GM18526 (cell line): ENCODE results near the gene BTBD10.

ENCODE experiments used
- POLR2A ChIP-seq: IDR thresholded peaks from 3 replicates; pipeline ENCODE4 v1.6.1; 2011; ENCODE audit not compliant: insufficient read length; ENCODE audit errors: extremely low read depth

Gene BTBD10

DNA sequence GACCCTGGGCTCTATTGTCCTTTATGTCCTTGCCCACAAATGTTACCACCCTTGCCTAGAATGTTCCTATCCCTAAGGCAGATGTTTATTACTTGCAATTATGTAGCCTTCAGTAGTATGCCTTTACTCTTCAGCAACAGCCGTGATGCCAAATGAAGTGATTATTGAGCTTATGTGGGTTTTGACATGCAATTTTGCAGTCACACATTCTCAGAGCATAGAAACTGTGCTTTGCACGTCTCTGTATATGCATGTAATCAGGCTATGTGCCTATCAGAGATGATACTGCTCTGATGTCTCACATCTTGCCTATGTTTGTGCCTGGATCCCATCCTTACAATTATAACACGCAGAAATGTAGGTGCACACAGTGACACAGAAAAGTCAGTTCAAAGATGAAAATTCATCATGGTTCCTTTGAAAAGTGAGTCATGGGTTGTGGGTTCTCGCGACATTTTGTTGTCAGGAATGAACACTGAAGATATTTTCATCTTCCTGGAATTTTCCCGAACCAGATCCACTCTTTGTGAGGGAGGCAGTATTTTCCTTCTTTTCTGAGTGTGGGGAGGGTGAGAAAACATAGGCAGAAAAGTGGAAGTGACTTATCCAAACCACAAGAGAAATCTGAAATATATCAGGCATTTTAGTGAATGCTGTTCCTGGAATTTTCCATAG, 104.3 kb downstream of the BTBD10 start:
- no peak for TF ChIP-seq POLR2A

DNA sequence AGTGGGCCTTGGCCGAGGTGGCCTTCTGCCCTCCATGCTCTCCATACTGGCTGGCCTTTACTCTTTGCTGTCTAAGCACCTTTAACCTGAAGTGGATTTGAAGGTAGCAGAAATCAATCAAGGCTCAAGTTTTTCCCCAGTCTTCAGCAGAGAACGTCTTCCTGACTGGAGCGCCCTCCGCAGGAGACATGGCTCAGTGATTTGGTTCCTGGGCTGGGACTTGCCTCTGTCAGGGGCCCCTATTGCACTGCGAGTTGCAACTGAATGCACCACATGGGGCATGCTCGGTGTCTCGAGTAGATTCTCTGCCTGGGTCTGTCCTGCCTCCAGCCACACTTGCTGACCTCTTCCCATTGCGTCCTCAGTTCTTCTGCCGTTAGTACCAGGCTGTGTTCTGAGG, 105.8 kb downstream of the BTBD10 start:
- TF ChIP-seq POLR2A: no peak

DNA sequence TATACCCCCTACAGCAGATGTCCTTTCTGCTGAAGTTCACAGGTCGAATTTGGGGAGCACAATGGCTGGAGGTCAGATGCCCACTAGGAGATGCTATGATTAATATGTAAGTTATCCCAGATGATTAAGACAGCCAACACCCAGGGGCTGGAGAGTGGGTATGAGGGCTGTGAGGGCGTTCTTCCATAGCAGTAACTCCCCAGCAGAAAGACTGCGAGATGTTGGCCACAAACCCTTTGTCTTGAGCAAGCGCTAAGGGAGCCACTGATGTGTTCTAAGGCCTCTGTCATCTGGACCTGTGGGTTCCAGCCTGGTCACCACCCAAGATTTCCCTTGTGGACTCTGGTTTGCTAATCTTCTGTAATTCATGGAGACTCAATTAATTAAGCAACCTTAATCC, 107.8 kb downstream of the BTBD10 start:
- no peak for TF ChIP-seq POLR2A

DNA sequence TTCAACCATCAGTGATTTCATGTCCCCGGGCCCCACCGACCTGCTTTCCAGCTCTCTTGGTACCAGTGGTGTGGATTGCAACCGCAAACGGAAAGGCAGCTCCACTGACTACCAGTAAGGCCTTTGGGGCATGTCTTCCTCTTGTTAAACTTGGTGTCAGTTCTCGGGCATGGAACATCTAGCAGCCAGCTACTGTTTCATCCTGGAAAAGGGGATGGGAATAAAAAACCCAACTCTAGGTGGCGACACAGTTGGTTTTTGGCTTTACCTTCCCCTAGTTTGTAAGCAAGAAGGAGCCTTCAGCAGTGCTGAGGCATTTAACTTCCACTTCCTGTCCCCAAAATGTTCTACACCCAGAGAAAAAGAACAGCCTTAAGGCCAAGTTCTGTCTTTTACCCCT, 108.7 kb downstream of the BTBD10 start:
- no peak for TF ChIP-seq POLR2A

DNA sequence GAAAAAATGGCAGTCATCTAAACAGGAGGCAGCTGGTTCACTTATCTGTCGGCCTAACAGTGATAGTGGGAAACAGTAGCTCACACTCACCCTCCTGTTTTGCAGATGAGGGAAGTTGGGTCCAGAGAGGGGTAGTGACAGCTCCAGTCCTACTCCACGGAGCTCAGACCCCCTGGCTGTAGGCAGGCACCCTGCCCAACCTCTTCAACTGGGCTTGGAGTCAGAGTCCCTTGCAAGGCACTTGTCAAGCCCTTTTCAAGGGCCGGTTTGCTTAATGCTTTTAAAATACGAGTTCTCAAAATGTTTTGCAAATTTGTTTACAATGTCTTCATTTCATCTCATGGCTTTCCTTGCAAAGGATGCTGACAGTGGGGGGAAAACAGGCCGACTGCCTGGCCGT, 110.3 kb downstream of the BTBD10 start:
- TF ChIP-seq POLR2A: no peak

DNA sequence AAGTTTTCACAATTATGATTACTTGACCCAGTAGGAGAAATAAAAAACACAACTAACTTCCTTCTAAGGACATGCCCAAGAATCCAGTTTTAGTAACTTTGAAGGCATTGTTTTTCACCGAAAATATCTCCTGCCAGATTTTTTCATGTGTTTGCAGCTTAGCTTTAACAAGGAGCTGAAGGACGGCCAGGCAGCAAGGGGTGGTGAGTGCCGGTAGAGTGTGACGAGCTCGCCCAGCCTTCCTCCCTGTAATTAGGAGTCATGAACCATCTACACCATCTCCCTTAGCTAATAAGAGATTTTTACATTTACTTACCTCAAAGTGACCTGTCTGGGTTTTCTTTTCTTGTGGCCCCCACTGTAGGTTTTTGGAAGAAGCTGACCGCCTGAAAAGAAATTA, 113.4 kb downstream of the BTBD10 start:
- no peak for TF ChIP-seq POLR2A

DNA sequence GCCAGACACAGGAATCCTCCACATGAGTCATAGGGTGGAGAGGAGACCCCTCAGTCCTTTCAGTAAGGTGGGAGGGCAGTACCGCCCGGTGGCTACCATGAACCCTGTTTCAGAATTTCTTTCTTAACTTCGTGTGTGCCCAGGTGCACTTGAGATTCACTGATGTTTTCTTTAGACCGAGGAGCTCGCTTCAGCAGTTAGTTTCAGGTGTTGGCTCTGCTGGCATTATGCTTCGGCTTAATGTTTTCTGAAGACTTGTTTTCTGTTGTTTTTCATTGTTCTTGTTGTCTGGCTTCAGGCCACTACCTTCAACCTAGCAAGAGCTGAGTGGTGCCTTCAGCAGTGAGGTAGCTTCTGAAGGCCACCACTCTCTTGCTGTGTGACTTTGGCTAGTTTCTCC, 114.0 kb downstream of the BTBD10 start:
- TF ChIP-seq POLR2A: no peak

DNA sequence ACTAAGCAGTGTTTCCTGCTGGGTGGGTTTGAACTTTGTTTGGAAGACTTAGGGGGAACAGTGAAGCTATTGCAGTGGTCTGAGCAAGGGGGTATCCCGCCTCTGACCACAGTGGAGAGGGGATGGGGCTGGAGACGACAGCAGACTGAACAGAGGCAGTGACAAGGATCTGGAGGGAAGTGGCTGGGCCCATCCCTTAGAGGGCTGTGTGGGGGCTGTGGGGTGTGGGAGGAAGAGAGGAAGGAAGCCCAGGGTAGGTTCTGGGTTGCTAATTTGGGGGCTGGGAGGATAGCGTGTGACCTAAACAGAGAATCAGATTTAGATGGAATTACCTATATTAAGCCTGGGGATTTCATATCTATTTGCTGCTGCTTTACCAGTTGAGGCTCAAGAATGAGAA, 114.7 kb downstream of the BTBD10 start:
- TF ChIP-seq POLR2A: no peak

DNA sequence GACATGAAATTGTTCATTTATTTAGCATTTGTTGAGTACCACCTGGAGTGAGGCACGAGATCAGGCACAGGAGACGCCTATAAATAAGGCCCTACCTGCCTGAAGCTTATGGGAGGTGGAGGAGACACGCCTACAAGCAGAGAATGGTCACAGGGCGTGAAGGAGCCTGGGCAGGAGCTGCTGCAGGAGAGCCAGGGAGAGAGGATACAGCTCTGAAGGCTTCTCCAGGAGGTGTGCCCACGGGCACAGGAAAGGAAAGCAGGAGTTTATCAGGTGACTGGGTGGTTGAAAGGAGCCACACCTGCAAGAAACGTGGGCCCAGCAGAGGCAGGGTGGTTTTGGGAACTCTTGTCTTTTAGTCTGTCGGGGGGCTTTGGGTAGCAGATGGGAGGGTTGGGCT, 115.1 kb downstream of the BTBD10 start:
- no peak for TF ChIP-seq POLR2A

DNA sequence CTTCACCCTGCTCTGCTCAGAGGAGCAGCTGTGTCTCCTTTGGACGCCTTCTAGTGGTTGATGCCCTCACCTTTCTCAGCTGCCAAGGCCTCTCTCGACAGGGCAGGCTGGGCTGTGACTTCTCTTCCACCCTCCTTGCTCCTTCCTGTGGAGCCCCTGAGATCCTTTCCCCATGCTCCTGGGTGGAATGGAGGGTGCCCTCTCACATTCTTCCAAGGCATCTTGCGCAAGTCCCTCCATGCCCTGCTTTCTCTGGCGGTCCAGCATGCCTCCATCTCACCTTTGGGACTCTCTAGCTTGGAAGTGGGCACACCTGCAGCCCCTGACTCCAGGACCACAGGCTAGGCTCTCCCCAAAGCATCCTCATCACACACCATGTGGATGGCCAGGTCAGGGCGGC, 116.6 kb downstream of the BTBD10 start:
- TF ChIP-seq POLR2A: no peak

DNA sequence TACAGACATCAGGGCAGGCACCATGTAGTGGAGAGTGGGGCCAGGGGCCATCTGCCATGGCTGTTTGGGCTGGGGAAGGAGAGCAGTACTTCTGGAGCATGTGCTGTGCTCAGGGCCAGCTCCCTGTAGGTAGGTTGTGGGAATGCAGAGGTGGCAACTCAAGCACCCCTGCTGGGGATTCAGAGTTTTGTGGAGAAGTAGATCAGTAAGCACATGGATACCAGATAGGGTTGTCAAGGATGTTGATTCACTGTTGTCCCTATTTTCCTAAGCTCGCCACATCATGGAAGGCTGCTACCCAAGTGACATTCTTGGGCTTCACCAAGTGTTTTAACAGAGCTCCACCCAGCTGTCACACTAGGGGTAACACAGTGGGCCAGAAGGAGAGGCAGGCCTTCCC, 118.2 kb downstream of the BTBD10 start:
- TF ChIP-seq POLR2A: no peak

DNA sequence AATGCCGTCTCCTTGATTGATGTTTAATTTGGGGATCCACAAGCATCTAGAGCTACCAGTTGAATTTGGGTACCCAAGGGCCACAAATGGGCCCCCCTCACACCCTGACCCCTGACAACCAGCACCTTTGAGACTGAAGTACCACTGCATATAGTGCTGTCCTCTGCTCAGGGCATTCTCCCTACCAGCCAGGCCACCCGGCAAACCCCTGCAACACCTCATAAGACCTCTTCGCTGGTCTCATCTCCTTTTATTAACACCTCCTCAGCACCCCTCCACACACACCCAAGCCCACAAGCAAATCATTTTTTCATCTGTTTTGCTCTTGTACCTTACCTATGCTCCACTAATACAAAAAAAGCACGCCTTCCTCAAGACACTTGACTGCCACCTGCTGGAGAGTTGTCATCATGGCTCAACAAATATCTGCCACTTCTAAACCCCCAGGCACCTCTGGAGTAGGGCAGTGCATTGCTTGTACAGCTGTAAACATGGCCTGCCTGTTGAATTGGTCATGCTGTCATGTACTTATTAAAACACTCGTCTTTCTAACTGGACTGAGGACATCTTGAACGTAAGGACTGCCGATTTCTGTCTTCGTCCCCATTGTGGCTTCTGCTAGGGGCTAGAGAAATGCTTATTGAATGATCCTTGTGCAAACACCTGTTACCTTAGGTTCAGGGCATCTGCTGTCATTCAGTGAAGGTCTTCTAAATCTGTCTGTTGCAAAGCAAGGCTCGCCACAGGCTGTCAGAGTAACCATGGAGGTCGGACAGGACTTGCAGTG, 118.9 kb downstream of the BTBD10 start:
- no peak for TF ChIP-seq POLR2A

DNA sequence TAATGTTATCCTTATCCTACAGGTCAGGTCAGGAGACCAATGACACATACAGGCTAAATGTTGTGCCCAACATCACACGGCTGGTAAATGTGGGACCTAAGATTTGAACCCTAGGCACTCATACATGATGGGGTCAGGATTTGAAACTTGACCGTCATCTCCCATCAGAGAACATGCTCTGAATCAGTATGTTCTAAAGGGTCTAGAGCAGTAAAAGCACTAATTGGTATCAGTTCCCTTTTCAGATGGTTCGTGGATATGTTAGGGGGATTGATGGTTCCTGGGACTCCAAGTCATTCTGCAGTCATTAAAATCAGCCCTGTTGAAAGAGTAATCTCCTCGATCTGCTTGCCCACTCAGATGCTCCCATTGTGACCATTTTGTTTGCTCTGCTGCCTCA, 120.0 kb downstream of the BTBD10 start:
- TF ChIP-seq POLR2A: no peak

DNA sequence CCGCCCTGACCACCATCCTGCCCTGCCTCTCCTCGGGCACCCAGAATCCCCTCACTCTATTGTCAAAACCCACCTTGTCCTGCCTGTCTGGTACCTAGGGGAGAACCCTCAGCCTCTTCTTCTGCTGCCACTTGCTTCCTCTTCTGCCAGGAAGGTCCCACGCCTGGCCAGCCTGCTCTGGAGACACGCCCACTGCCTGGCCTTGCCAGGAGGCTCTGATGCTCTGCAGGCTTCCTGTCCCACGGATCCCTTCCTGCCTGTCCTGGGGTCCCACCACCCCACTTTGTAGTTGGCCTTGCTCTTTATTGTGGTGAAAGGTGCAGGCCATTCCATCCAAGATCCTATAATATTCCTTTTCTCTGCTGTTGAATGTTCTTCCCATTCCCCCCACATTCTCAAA, 122.0 kb downstream of the BTBD10 start:
- TF ChIP-seq POLR2A: no peak

DNA sequence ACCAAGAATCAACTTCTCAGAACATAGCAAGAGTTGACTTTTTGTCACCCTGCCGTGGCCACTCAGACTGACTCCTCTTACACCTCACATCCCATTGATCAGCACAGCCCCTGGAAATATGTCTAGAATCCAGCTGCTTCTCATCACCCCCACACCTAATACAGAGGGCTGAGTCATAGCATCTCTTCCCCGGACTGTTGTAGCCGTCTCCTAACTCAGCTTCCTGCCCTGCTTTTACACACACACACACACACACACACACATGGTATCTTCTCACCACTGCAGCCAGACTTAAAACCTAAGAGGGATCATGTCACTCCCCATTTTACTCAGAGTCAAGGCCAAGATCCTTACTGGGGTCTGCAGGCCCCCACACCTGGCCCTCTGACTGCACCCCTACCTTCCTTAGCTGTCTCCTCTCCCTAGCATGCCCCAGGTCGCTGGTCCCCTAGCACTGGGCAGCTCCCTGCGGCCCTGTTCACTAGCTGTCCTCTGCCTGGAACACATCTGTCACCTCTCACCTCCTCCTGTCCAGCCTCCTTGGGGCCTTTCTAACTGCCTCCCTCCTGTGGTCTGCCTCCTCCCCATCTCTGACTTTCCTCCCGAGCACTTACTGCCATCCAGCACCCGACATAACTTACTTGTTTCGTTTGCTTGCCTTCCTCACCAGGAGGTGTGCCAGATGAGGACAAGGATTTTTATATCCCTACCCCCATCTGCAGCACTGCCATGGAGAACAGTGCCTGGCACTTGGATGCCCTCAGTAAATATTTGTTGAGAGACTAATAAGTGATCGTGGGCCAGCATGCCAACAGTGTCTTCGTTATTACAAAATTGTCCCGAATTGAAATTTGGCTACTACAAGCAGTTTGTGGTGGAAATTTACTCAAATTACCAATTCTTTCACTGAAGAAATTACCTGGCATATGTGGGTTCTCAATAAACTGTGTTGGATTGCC, 123.5 kb downstream of the BTBD10 start:
- no peak for TF ChIP-seq POLR2A

DNA sequence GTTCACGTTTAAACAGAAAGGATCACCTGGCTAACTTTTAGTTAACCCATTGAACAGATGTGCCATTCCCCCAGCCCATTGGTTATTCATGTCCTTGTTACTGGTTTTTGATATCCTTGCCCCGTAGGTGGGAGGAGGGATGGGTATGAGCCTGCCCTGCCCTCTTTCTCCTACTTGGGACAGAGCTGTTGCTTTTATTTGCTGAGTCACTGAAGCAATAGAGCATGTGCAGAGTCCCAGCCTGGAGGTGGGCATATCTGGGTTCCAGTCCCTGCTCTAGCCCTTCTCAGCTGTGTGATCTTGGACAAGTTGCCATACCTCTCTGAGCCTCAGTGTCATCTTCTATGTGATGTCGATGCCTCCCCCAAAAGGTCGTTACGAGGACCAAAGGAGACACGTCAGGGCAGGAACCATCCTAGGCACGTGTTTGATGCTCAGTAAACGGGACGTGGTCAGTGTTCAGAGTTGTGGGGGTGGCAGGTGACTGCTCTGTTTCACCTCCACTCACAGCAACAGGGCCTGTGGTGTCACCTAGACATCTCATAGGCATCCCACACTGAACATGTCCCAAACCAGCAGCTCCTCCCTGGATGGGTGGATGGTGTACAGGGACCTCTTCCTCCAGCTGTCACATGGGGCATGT, 124.5 kb downstream of the BTBD10 start:
- no peak for TF ChIP-seq POLR2A

DNA sequence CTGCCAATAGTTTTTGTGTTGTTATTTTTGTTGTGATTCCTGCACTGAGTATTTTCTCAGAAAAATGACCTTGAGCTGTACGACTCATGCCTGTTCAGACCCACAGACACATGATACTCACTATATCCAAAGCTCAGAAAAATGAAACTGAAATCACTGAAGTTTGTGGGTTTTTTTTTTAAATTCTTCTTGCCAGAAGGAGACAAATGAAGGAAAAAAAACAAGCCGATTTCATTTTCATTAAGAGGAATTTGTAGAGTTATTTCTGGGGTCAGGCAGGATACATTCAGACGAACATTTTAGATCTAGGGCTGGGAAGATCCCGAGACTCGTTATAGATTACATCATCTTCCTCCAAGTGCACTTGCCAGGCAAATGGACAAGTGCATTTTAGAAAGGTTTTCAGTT, 125.0 kb downstream of the BTBD10 start:
- TF ChIP-seq POLR2A: no peak
